ENCODE measurements around the gene MPP3.

Gene MPP3

DNA sequence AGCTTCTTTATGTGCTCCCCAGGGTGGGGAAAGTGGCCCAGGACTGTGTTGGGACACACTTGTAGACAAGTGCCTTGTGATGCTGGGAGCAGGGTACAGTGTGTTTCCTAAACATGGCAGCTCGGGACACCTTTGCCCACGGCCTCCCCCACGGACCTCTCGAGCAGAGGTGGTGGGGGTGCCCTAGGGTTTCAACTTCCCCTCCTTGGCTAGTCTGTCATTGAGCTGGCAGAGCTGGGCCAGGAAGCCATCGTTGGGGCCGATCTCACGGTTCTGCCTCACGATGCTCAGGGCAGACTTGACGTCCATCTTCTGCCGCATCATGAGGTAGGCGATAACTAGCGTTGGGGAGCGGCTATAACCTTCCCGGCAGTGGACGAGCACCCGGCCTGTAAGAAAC is 63.5 kb downstream of the MPP3 start:
- no peak for DNase-seq

- DNase-seq, result no peak
Measured at GRCh38 chr17:43768943-43769342, 64.0 kb downstream of the MPP3 start.

GRCh38 chr17:43768382-43768781 is 64.6 kb downstream of the MPP3 start:
- no peak for DNase-seq

GRCh38 chr17:43767713-43768059 is 65.3 kb downstream of the MPP3 start:
- no peak for DNase-seq

DNA sequence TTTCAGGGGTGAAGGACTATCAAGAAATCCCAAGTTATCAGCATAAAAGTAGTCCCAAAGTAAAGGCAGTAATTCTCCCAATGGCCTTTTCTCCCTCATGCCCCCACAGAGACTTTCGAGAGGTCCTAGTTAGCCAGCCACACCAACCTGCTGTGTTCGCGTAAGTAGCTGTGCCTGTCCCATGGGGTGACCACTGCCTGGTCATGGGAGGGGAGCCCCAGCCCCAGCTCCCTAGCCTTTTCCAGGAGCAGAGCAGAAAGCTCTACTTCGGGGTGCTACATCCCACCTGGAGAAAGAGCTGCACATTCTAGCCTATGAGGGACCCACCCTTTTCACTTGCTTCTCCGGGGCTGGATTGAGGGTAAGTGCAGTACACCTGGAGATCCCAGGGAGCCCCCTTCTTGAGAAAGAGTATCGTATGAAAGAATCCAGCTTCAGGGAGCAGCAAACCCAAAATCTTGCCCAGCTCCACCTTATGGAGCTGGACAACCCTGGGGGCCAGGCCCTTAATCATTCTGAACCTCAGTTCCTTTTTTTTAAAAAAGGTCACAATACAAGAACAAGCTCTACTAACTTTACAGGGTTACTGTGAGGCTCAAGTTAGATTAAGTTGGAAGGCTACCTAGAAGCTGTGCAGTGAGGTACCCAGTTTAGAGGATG is 65.8 kb downstream of the MPP3 start:
- no peak for DNase-seq

DNA sequence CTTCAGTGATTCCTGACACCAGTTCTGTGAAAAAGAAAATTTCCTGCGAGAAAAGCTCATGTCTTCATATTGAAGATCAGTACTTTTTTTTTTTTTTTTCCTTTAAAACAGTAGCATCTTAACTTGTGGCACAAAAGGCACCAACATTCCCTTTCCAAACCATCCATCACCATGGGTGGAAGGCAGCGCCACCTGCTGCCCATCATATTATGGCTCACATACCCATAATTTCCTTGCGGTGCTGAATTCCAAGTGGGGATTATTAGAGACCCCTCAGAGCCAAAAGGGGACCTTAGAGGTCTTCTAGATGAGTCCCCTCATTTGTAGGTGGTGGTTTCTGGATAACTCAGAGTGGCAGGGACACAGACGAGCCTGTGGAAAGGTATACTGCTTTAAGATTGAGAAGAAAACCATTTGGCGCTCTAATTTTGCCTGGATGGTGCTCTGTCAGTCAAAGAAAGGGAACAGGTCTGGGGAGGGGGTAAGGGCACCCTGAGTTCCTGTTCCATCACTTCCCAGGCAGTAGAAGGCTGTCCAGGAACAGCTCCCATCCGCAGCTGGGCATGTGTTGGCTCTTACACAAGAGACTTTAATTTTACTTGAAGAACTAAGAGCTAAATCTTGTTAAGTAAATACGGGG is 66.4 kb downstream of the MPP3 start:
- peak; percentile 58 to 60 for DNase-seq

DNA sequence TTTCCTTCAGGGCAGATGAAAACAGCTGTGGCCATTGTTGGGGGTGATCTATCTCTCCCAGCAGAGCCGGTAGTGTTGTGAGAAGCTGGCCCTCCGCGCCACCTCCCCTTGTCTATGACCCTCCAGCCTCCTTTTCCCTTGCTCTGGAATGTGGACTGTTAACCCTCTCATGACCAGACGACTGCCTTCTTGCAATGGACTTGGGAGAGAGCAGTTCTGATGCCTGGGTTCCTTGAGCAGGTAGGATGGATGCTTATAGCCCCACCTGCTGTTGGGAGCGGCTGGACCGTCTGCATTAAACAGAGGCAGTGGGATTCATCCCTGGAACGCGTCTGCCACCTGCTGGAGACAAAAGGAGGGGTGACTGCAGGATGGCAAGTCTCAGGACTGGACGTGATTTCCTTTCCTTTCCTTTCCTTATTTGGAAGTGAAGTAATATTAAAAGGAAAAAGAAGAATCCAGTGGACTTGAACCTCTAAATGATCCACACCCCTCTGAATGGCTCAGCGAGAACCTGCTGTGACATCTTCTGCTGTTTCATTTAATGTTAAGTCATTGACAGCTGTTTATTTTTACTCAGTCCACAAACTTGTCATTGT is 72.6 kb downstream of the MPP3 start:
- DNase-seq, result peak; percentile 92 to 97

GRCh38 chr17:43759836-43760235 is 73.1 kb downstream of the MPP3 start:
- no peak for DNase-seq

GRCh38 chr17:43758497-43759174 is 74.3 kb downstream of the MPP3 start, which contains the start of gene SOST:
TSS of gene SOST (minus strand) at chr17:43758791. CDS start at chr17:43758741, 50 bp downstream.
- no peak for DNase-seq

GRCh38 chr17:43758086-43758485 is 74.9 kb downstream of the MPP3 start:
- no peak for DNase-seq

DNA sequence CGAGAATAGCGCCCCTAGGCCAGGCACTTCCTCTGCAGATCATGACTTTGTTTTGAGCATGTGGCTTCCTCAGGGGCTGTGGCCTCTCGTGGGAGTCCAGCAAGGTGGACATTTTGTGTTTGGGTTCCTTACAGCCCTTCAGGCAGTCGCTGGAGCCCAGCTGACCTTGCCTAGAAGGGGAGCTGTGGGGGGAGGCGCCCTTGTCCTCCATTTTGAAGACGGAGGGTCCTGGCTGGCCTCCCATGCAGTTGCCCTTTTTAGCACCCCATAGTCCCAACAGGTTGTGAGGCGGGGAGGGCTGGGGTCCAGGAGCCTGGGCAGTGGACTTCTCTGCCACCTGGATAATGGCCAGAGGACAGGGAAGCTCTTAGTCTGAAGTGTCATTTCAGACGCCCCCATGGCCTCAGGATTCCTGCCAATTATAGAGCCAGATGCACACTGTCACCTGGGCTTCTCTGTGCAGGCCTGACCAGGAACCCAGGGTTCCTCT is 75.7 kb downstream of the MPP3 start:
- DNase-seq, result no peak

DNA sequence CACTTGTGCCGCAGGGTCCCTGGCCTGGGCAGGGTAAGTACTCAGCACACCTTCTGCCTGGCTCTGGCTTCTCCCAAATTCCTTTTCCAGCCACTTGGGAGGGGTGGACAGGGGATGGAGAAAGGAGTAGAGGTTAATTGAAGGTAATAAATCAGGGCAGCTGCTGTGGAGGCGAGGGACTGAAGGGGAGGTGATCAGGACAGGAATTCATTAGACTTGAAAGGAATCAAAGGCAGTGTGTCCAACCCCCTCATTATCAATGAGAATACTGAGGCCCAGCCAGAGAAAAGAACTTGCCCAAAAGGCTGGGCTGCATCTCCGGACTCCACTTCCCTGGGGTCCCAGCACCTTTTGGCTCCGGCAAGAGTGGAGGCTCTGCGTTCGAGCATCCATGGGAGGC is 76.7 kb downstream of the MPP3 start:
- DNase-seq, result no peak

DNA sequence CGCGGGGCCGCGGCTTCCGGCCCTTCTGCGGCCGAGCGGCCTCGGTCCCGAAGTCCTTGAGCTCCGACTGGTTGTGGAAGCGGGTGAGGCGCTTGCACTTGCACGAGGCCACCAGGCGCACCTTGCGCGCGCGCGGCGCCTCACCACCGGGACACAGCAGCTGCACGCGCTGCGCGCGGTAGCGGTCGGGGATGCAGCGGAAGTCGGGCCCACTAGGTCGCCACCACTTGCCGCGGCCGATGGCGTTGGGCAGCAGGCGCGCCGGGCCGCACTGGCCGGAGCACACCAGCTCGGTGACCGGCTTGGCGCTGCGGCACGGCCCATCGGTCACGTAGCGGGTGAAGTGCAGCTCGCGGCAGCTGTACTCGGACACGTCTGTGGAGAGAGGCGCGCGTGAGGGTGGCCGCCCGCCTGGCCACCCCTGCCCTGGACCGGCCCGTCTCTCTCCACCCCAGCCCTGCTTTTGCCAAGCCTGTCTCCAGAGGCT is 77.5 kb downstream of the MPP3 start:
- DNase-seq, result peak in 1 of 2 donors; percentile 15

GRCh38 chr17:43754947-43755346 is 78.0 kb downstream of the MPP3 start:
- no peak for DNase-seq

DNA sequence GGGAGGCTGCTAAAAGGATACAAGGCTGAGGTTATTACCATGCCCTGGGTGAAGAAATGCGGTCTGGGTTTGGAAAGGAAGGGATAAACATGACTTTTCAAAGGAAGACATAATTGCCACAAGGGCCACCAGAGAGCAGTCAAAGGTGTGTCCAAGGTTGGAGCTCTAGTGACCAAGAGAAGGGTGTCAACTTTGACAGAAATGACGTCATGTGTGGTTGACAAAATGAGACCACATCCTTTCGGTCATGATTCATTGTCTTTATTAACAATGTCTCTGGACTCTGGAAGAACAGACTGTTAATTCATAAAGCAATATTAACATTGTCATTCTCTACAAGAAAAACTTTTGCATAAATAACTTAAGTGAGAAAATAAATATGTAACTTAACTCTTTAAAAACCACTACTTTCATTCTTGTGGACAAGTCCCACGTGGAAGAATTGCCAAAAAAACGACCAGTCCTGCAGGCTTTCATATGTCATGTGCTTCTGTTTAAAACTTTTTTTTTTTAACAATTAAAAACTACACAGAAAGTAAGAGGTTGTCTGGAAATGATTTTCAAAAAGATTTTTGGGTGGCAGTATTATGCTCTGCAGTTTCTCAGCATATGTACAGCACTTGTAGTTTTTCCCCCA is 79.3 kb downstream of the MPP3 start:
- no peak for DNase-seq

Data from stimulated activated CD4-positive, alpha-beta T cell treated with anti-CD3 and anti-CD28 coated beads, Interleukin-2, amount 100 ng/mL, for 48 hours (primary cell).